G401 (cell line): Measurements from ENCODE around the gene KLC1. TPM values are rescaled to one million over a fixed set of nuclear protein-coding genes. Genes with fewer than 3 reads are reported as not detected.

Experiments
- DNase-seq: peaks from one replicate; pipeline ENCODE4 v3.0.0-alpha.2; 2015; ENCODE audit warnings: low spot score
- in situ Hi-C: cut with HindIII; loops from 2 replicates; pipeline ENCODE4 v1.10.0; 2016; ENCODE audit warnings: low sequenced_read_pairs, mixed read lengths
- total RNA-seq: library from RNA; depleted of rRNA; stranded (reverse); fragments of >200 nt; shearing (Covaris generic); gene quantifications from 2 replicates; pipeline ENCODE4 v1.2.3, GENCODE V29; 2014

The KLC1 gene
- total RNA-seq, 1 experiment from 2014 or later, result 184 TPM

- in situ Hi-C loops, result no loop called here
- no peak for DNase-seq
Observed at GRCh38 chr14:103698380-103699260, 69.6 kb downstream of the KLC1 start.

GRCh38 chr14:103699261-103699661, 70.2 kb downstream of the KLC1 start:
- in situ Hi-C loops, result no loop called here
- no peak for DNase-seq

GRCh38 chr14:103699901-103700752, 71.1 kb downstream of the KLC1 start:
- in situ Hi-C loops, result no loop called here
- DNase-seq, result no peak

- DNase-seq, result no peak
- in situ Hi-C loops, result no loop called here
Observed at GRCh38 chr14:103700753-103701490, 71.9 kb downstream of the KLC1 start.

- in situ Hi-C loops, result no loop called here
- DNase-seq, result no peak
Observed at GRCh38 chr14:103702095-103702494, 73.1 kb downstream of the KLC1 start.

- in situ Hi-C loops, result no loop called here
- DNase-seq, result peak; percentile 93
Observed at GRCh38 chr14:103702497-103703432, 73.8 kb downstream of the KLC1 start.

- in situ Hi-C loops, result no loop called here
- no peak for DNase-seq
Observed at GRCh38 chr14:103703433-103704385, 74.7 kb downstream of the KLC1 start.

- no peak for DNase-seq
- in situ Hi-C loops, result no loop called here
Observed at GRCh38 chr14:103704708-103705107, 75.7 kb downstream of the KLC1 start.

GRCh38 chr14:103705118-103705503, 76.1 kb downstream of the KLC1 start:
- DNase-seq, result no peak
- in situ Hi-C loops, result no loop called here

GRCh38 chr14:103705504-103706284, 76.7 kb downstream of the KLC1 start:
- in situ Hi-C loops, result no loop called here
- no peak for DNase-seq

- no peak for DNase-seq
- in situ Hi-C loops, result no loop called here
Observed at GRCh38 chr14:103706551-103707328, 77.7 kb downstream of the KLC1 start.

GRCh38 chr14:103707329-103708263, 78.6 kb downstream of the KLC1 start:
- no peak for DNase-seq
- in situ Hi-C loops, result no loop called here

- in situ Hi-C loops, result no loop called here
- peak; percentile 87 for DNase-seq
Observed at GRCh38 chr14:103708750-103709187, 79.8 kb downstream of the KLC1 start.

- DNase-seq, result no peak
- in situ Hi-C loops, result no loop called here
Observed at GRCh38 chr14:103709814-103710213, 80.8 kb downstream of the KLC1 start.

- in situ Hi-C loops, result no loop called here
- DNase-seq, result no peak
Observed at GRCh38 chr14:103710771-103711377, 81.9 kb downstream of the KLC1 start.
